ENCODE data around the gene MBL2. TPM values are rescaled to one million over a fixed set of nuclear protein-coding genes. Genes with fewer than 3 reads are reported as not detected.

MBL2 gene
- total and polyA plus RNA-seq, 2 donors = 0.05 to 0.09 TPM

- WGBS = 96% methylated on average over 3 of the region's 3 CpGs
- H3K4me1 ChIP-seq (ENCODE audit: control insufficient read depth in 2 of 2, insufficient read depth in 2 of 2, low read length in 2 of 2) = peaks cover 21 to 42% of the 10 kb centered on the region in 2 donors
- no peaks in the 10 kb centered on the region for H3K36me3 ChIP-seq (ENCODE audit: control insufficient read depth in 2 of 2, insufficient read depth in 2 of 2, low read length in 1 of 2)
- no peaks in the 10 kb centered on the region for H3K9me3 ChIP-seq (ENCODE audit: control insufficient read depth in 2 of 2, insufficient read depth in 1 of 2, low read length in 1 of 2)
- no peak overlapping the region for H3K27ac ChIP-seq (ENCODE audit: low read depth in 1 of 2, low read length in 1 of 2)
- no peak overlapping the region for H3K4me3 ChIP-seq (ENCODE audit: low read length in 2 of 2)
- DNase-seq (ENCODE audit: low read depth in 6 of 9, low spot score in 9 of 9) = no peak
- no peaks in the 10 kb centered on the region for H3K27me3 ChIP-seq (ENCODE audit: control insufficient read depth in 2 of 2, insufficient read depth in 1 of 2, low read length in 1 of 2)
Measured at GRCh38 chr10:52739380-52740154, 33.0 kb downstream of the MBL2 start.

GRCh38 chr10:52738951-52739350 is 33.6 kb downstream of the MBL2 start:
- Histone ChIP-seq H3K27ac (ENCODE audit: low read depth in 1 of 2, low read length in 1 of 2) (no peak overlapping the region), H3K9me3 (ENCODE audit: control insufficient read depth in 2 of 2, insufficient read depth in 1 of 2, low read length in 1 of 2) (no peaks in the 10 kb centered on the region), H3K27me3 (ENCODE audit: control insufficient read depth in 2 of 2, insufficient read depth in 1 of 2, low read length in 1 of 2) (no peaks in the 10 kb centered on the region), H3K36me3 (ENCODE audit: control insufficient read depth in 2 of 2, insufficient read depth in 2 of 2, low read length in 1 of 2) (no peaks in the 10 kb centered on the region), H3K4me3 (ENCODE audit: low read length in 2 of 2) (no peak overlapping the region), H3K4me1 (ENCODE audit: control insufficient read depth in 2 of 2, insufficient read depth in 2 of 2, low read length in 2 of 2) (peaks cover 21 to 36% of the 10 kb centered on the region in 2 donors)
- no peak for DNase-seq (ENCODE audit: low read depth in 6 of 9, low spot score in 9 of 9)
- 95% methylated on average over 5 of the region's 5 CpGs for WGBS

GRCh38 chr10:52729271-52730104 is 43.1 kb downstream of the MBL2 start:
- 53% methylated on average over 9 of the region's 9 CpGs for WGBS
- H3K27ac ChIP-seq (ENCODE audit: low read depth in 1 of 2, low read length in 1 of 2) = no peak overlapping the region
- DNase-seq (ENCODE audit: low read depth in 6 of 9, low spot score in 9 of 9) = peak in 1 of 9 donors; percentile 52
- H3K9me3 ChIP-seq (ENCODE audit: control insufficient read depth in 2 of 2, insufficient read depth in 1 of 2, low read length in 1 of 2) = no peaks in the 10 kb centered on the region
- H3K36me3 ChIP-seq (ENCODE audit: control insufficient read depth in 2 of 2, insufficient read depth in 2 of 2, low read length in 1 of 2) = no peaks in the 10 kb centered on the region
- H3K27me3 ChIP-seq (ENCODE audit: control insufficient read depth in 2 of 2, insufficient read depth in 1 of 2, low read length in 1 of 2) = no peaks in the 10 kb centered on the region
- no peak overlapping the region for H3K4me3 ChIP-seq (ENCODE audit: low read length in 2 of 2)
- no peaks in the 10 kb centered on the region for H3K4me1 ChIP-seq (ENCODE audit: control insufficient read depth in 2 of 2, insufficient read depth in 2 of 2, low read length in 2 of 2)

GRCh38 chr10:52720018-52720417 is 52.6 kb downstream of the MBL2 start:
- WGBS = 99% methylated on average over 4 of the region's 4 CpGs
- H3K4me3 ChIP-seq (ENCODE audit: low read length in 2 of 2) = no peak overlapping the region
- no peaks in the 10 kb centered on the region for H3K9me3 ChIP-seq (ENCODE audit: control insufficient read depth in 2 of 2, insufficient read depth in 1 of 2, low read length in 1 of 2)
- H3K36me3 ChIP-seq (ENCODE audit: control insufficient read depth in 2 of 2, insufficient read depth in 2 of 2, low read length in 1 of 2) = no peaks in the 10 kb centered on the region
- H3K27ac ChIP-seq (ENCODE audit: low read depth in 1 of 2, low read length in 1 of 2) = no peak overlapping the region
- no peaks in the 10 kb centered on the region for H3K27me3 ChIP-seq (ENCODE audit: control insufficient read depth in 2 of 2, insufficient read depth in 1 of 2, low read length in 1 of 2)
- no peak for DNase-seq (ENCODE audit: low read depth in 6 of 9, low spot score in 9 of 9)
- no peaks in the 10 kb centered on the region for H3K4me1 ChIP-seq (ENCODE audit: control insufficient read depth in 2 of 2, insufficient read depth in 2 of 2, low read length in 2 of 2)

Data from thymus (tissue), 11 donors.